Measurements from ENCODE around the gene ZACN. TPM values are rescaled to one million over a fixed set of nuclear protein-coding genes. Genes with fewer than 3 reads are reported as not detected.

ZACN gene
- polyA plus RNA-seq (0.10 TPM in 1 of 2 replicates, not detected in the other), polyA minus RNA-seq (not detected in 2 replicates)

GRCh38 chr17:76078860-76079534 is at the start of gene ZACN:
ZACN (plus strand) TSS chr17:76079182; CDS start chr17:76079265, 83 bp downstream.
- no peaks in the 10 kb centered on the region for H3F3A ChIP-seq (ENCODE audit: insufficient read depth, low read length, poor library complexity, severe bottlenecking)
- H2AFZ ChIP-seq (ENCODE audit: low read depth, low read length), result no peak within 1 kb of the TSS
- no peak within 1 kb of the TSS for H3K4me2 ChIP-seq (ENCODE audit: low read length)
- H3K9me3 ChIP-seq (ENCODE audit: low read length), result no peaks in the 10 kb centered on the region
- no peaks in the 10 kb centered on the region for H3K9me2 ChIP-seq (ENCODE audit: insufficient read depth, low read length)
- no peaks in the 10 kb centered on the region for H3K79me2 ChIP-seq (replicated peaks; ENCODE audit: insufficient read depth, low read length)
- TF ChIP-seq REST (IDR thresholded peaks at IDR 0.05; ENCODE audit: borderline replicate concordance) (no peak), SMC3 (conservative IDR thresholded peaks at IDR 0.05; ENCODE audit: poor library complexity) (no peak), EZH2 (IDR thresholded peaks at IDR 0.05; ENCODE audit: borderline replicate concordance, insufficient read depth, low read length, poor library complexity, severe bottlenecking) (no peak)
- peaks cover 55% of the 10 kb centered on the region for H3K27me3 ChIP-seq (ENCODE audit: insufficient read depth, low read depth, low read length)
- no peak within 1 kb of the TSS for H3K27ac ChIP-seq (ENCODE audit: low read length)
- H3K4me3 ChIP-seq (ENCODE audit: low read length), result peak within 1 kb of the TSS; percentile 31
- H4K20me1 ChIP-seq (ENCODE audit: insufficient read depth), result no peaks in the 10 kb centered on the region
- no peaks in the 10 kb centered on the region for H3K36me3 ChIP-seq (ENCODE audit: insufficient read depth, low read length)
- no peak within 1 kb of the TSS for H3K9ac ChIP-seq (ENCODE audit: low read length)

- no peaks in the 10 kb centered on the region for H3K9me2 ChIP-seq (ENCODE audit: insufficient read depth, low read length)
- TF ChIP-seq EP300 (conservative IDR thresholded peaks at IDR 0.05; ENCODE audit: poor library complexity, severe bottlenecking), result no peak
- no peak for TF ChIP-seq EZH2 (IDR thresholded peaks at IDR 0.05; ENCODE audit: borderline replicate concordance, insufficient read depth, low read length, poor library complexity, severe bottlenecking)
- no peak for TF ChIP-seq REST (IDR thresholded peaks at IDR 0.05; ENCODE audit: borderline replicate concordance)
- no peak for TF ChIP-seq TAF1 (IDR thresholded peaks at IDR 0.05; ENCODE audit: low read depth)
- TF ChIP-seq POLR2AphosphoS5 (IDR thresholded peaks at IDR 0.05), result no peak
- no peak for TF ChIP-seq CTCF (IDR thresholded peaks at IDR 0.05; ENCODE audit: poor library complexity, severe bottlenecking)
- TF ChIP-seq RAD21 (conservative IDR thresholded peaks at IDR 0.05), result no peak
- no peak for TF ChIP-seq SMC3 (conservative IDR thresholded peaks at IDR 0.05; ENCODE audit: poor library complexity)
- no peak for TF ChIP-seq MXI1 (conservative IDR thresholded peaks at IDR 0.05; ENCODE audit: poor library complexity, severe bottlenecking)
- no peak overlapping the region for H3K4me3 ChIP-seq (ENCODE audit: low read length)
- no peaks in the 10 kb centered on the region for H3K9me3 ChIP-seq (ENCODE audit: low read length)
- no peak overlapping the region for H2AFZ ChIP-seq (ENCODE audit: low read depth, low read length)
- no peak overlapping the region for H3K9ac ChIP-seq (ENCODE audit: low read length)
- H3K27ac ChIP-seq (ENCODE audit: low read length), result no peak overlapping the region
- H3K79me2 ChIP-seq (replicated peaks; ENCODE audit: insufficient read depth, low read length), result no peaks in the 10 kb centered on the region
- H4K20me1 ChIP-seq (ENCODE audit: insufficient read depth), result no peaks in the 10 kb centered on the region
- H3K27me3 ChIP-seq (ENCODE audit: insufficient read depth, low read depth, low read length), result no peaks in the 10 kb centered on the region
- no peak overlapping the region for H3K4me2 ChIP-seq (ENCODE audit: low read length)
- no peaks in the 10 kb centered on the region for H3K36me3 ChIP-seq (ENCODE audit: insufficient read depth, low read length)
- no peaks in the 10 kb centered on the region for H3F3A ChIP-seq (ENCODE audit: insufficient read depth, low read length, poor library complexity, severe bottlenecking)
Observed at GRCh38 chr17:76032073-76032779, 46.8 kb upstream of the ZACN start.

Measured in neural cell (in vitro differentiated cells).